ENCODE measurements around the gene ARL14.
A peak's percentile ranks its signal among the peaks of the same experiment; 100 is the strongest.

Gene ARL14

DNA sequence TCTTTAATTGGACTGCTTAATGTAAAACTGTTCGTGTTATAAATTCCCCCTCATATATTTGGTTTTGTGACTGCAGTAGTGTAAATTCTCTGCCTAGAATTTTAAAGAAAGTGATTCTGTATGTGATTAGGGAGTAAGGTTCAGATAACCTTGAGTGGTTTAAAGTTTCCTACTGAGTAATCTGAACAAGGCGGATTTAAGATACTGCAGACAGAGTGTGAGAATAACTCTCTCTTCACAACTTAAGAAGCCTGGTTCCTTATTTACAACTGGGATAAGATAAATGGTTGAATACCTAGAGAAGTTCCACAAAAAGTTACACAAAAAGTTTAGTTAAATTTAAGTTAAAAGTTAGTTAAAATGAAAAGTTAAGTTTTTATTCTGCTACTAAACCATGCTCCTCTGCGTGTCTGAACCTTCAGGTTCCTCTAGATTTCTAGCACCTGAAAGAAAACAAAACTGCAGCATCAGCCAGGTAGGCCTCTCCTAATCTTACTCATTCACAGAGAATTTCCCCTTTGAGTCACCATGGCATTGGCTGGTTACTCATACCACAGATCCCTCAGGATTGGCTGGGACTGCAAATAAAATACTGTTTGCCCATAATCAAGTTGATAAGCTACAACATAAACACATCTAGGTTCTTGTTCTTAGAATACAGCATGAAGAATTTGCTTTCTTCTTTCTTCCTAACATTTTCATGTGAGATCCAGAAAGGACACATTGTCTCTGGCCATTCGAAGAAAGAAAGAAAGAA is at the start of gene ARL14:
TSS of gene ARL14 (plus strand) at position 614 of the 757 bp plus-strand sequence. CDS start 187 bp downstream, outside the sequence.
- peak; percentile 93 for DNase-seq (ENCODE audit: low spot score)

- no peak for DNase-seq (ENCODE audit: low spot score)
Observed at GRCh38 chr3:160629491-160629890, 47.5 kb upstream of the ARL14 start.

DNA sequence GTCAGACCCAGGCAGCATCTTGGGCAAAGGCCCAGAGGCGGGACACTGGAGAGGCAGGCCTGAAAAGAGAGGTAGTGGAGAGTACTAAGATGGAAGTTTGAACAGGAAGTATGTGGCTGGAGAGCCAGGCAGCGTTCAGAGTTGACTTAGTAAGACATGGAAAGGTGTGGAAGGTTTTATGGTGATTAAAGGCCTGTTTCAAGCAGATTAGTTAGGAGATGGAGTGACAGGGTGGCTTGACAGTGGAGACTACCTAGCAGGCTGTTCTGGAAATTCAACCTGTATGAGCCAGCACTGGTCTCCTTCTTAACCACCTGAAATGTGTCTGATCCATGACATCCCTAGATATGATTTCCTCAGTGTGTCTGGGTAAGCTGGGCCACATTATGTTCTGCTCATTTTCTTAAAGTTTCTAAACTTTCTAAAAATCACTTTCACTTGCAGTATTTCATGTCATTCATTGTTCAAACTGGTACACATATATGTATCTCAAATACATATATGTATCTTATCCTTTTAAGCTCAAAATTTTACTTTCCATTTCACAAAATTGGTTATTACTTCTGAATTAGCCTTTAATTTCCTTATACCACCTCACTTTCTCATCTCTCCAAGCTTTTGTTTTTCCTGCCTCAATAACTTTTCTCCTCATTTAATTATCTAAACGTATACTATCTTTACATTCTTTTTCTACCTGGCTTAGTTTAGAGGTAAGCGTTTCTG is 43.4 kb upstream of the ARL14 start:
- DNase-seq (ENCODE audit: low spot score), result no peak

GRCh38 chr3:160635213-160635612 is 41.7 kb upstream of the ARL14 start:
- DNase-seq (ENCODE audit: low spot score), result no peak

- DNase-seq (ENCODE audit: low spot score), result no peak
Observed at GRCh38 chr3:160637086-160637485, 39.9 kb upstream of the ARL14 start.

GRCh38 chr3:160638184-160638583 is 38.8 kb upstream of the ARL14 start:
- DNase-seq (ENCODE audit: low spot score), result no peak

GRCh38 chr3:160641665-160642309 is 35.2 kb upstream of the ARL14 start:
- no peak for DNase-seq (ENCODE audit: low spot score)

- DNase-seq (ENCODE audit: low spot score), result peak; percentile 8
Observed at GRCh38 chr3:160643994-160644393, 33.0 kb upstream of the ARL14 start.

DNA sequence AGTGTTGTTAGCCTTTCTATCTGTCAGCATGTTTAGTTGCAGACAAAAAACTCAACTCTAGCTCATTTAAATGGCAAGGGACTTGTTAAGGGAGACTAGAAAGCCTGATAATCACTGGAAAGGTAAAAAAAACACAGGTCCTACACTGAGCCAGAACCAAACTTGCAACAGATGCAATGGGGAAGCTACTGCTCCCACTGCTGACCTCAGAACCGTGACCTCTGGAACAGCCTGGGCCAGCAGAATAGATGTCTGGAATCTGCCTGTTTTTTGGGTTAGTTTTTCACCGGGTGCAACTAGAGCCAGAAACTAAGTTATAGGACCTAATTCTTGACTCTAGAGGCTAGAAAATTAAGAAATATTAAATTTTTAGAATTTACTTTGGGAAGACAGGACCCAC is 32.5 kb upstream of the ARL14 start:
- DNase-seq (ENCODE audit: low spot score), result no peak

DNA sequence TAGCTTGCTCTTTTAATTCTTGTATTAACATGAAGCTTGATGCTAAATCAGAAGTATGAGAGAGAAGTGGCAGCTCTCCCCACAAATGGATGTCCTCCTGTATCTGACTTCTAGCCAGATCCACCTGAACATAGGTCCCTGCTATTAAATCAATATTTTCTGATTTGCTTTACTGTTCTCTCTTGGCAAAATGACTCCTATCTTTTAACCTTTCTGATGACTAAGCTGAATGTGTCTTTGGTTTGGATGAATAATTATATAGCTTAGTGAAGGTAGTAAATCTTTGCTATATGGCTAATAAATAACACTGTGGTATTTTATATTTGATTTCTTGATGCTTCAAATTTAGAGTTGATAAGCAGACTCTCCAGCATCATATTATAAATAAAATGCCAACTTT is 28.3 kb upstream of the ARL14 start:
- no peak for DNase-seq (ENCODE audit: low spot score)

DNA sequence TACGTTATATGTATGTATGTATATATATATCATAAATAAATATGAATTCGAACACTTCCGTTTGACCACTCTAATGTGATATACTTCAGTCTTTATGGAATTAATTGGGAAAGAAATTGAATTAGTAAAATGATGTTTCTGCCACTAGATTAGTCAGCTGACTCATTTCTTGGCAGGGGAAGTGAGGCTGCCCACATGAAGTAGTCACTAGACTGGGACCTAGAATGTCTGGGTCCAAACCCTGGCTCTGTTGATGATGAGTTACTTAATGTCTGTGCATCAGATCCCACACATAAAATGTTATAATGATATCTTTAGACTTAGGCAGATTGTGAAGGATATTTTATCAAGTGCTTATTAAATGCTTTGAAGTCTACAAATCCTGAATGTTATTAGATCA is 27.4 kb upstream of the ARL14 start:
- DNase-seq (ENCODE audit: low spot score), result no peak

- DNase-seq (ENCODE audit: low spot score), result no peak
Observed at GRCh38 chr3:160653512-160653911, 23.4 kb upstream of the ARL14 start.

- DNase-seq (ENCODE audit: low spot score), result no peak
Observed at GRCh38 chr3:160660902-160661301, 16.1 kb upstream of the ARL14 start.

GRCh38 chr3:160661660-160662059 is 15.3 kb upstream of the ARL14 start:
- DNase-seq (ENCODE audit: low spot score), result no peak

- no peak for DNase-seq (ENCODE audit: low spot score)
Observed at GRCh38 chr3:160665231-160665630, 11.7 kb upstream of the ARL14 start.

- no peak for DNase-seq (ENCODE audit: low spot score)
Observed at GRCh38 chr3:160665784-160666526, 11.0 kb upstream of the ARL14 start.

GRCh38 chr3:160667452-160667851 is 9.5 kb upstream of the ARL14 start:
- DNase-seq (ENCODE audit: low spot score), result peak; percentile 90

- DNase-seq (ENCODE audit: low spot score), result no peak
Observed at GRCh38 chr3:160668454-160668853, 8.5 kb upstream of the ARL14 start.

DNA sequence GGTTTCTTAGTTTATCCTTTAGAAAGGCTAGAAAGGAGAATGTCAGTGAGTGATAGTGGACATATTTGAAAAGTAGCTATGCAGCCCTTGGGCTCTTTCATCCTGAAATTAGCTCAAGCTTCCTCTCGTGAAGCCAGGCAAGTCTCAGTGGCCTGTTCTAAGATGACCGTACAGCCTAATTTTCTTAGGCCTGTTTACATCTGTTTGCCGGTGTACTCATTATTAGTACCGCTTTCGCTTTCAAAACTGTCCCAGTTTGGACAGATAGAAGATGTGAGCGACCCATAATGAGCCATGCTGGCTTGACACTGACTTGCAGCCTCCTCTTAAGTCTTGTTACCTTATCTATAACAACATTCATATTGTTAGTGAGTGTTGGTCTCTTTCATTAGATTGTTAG is 5.7 kb upstream of the ARL14 start:
- DNase-seq (ENCODE audit: low spot score), result no peak

GRCh38 chr3:160671995-160672394 is 5.0 kb upstream of the ARL14 start:
- DNase-seq (ENCODE audit: low spot score), result no peak

- no peak for DNase-seq (ENCODE audit: low spot score)
Observed at GRCh38 chr3:160673188-160673587, 3.8 kb upstream of the ARL14 start.

- no peak for DNase-seq (ENCODE audit: low spot score)
Observed at GRCh38 chr3:160675566-160676124, 1.3 kb upstream of the ARL14 start.
